Activated naive CD8-positive, alpha-beta T cell treated with anti-CD3 and anti-CD28 coated beads for 36 hours (primary cell): ENCODE data around the gene VARS1. TPM values are rescaled to one million over a fixed set of nuclear protein-coding genes. Genes with fewer than 3 reads are reported as not detected.

Experiments
- DNase-seq: peaks from one replicate; pipeline ENCODE4 v3.0.0; 2021
- H3K27ac Mint-ChIP-seq: one replicate; pipeline ENCODE4 v1.8.0; 2022; ENCODE audit warnings: mild to moderate bottlenecking, moderate library complexity, mixed read lengths
- H3K27me3 Mint-ChIP-seq: one replicate; pipeline ENCODE4 v1.8.0; 2022; ENCODE audit warnings: mild to moderate bottlenecking, mixed read lengths
- H3K36me3 Mint-ChIP-seq: one replicate; pipeline ENCODE4 v1.8.0; 2021; ENCODE audit warnings: mild to moderate bottlenecking, mixed read lengths
- H3K4me1 Mint-ChIP-seq: one replicate; pipeline ENCODE4 v1.8.0; 2021; ENCODE audit warnings: mixed read lengths
- H3K4me3 Mint-ChIP-seq: one replicate; pipeline ENCODE4 v1.8.0; 2022; ENCODE audit warnings: mild to moderate bottlenecking, moderate library complexity, mixed read lengths
- H3K9me3 Mint-ChIP-seq: one replicate; pipeline ENCODE4 v1.8.0; 2022; ENCODE audit warnings: mixed read lengths
- total RNA-seq, 2 experiments: library from RNA; stranded (reverse); gene quantifications; one replicate each; pipeline ENCODE4 v1.2.3, GENCODE V29; 2021

Gene VARS1
- total RNA-seq, 2 experiments from 2014 or later, result 176 to 181 TPM

GRCh38 chr6:31785475-31785874 lies 10.1 kb downstream of the VARS1 start:
- Mint-ChIP-seq H3K27me3 (no peaks in the 10 kb centered on the region), H3K27ac (no peak overlapping the region), H3K4me1 (peaks cover 3% of the 10 kb centered on the region), H3K36me3 (peaks cover 38% of the 10 kb centered on the region), H3K9me3 (no peaks in the 10 kb centered on the region), H3K4me3 (no peak overlapping the region)
- DNase-seq, result no peak

GRCh38 chr6:31784098-31784925 lies 11.2 kb downstream of the VARS1 start:
- H3K27me3 Mint-ChIP-seq, result no peaks in the 10 kb centered on the region
- peaks cover 38% of the 10 kb centered on the region for H3K36me3 Mint-ChIP-seq
- no peaks in the 10 kb centered on the region for H3K9me3 Mint-ChIP-seq
- no peak for DNase-seq
- peaks cover 2% of the 10 kb centered on the region for H3K4me1 Mint-ChIP-seq
- H3K4me3 Mint-ChIP-seq, result no peak overlapping the region
- H3K27ac Mint-ChIP-seq, result peak overlapping the region; percentile 16

GRCh38 chr6:31782126-31782855 lies 13.3 kb downstream of the VARS1 start:
- Mint-ChIP-seq H3K36me3 (peaks cover 45% of the 10 kb centered on the region), H3K9me3 (no peaks in the 10 kb centered on the region), H3K4me1 (peaks cover 8% of the 10 kb centered on the region), H3K27me3 (no peaks in the 10 kb centered on the region), H3K27ac (no peak overlapping the region), H3K4me3 (no peak overlapping the region)
- DNase-seq, result no peak

- H3K27ac Mint-ChIP-seq, result no peak overlapping the region
- no peaks in the 10 kb centered on the region for H3K9me3 Mint-ChIP-seq
- peaks cover under 1% of the 10 kb centered on the region for H3K27me3 Mint-ChIP-seq
- peaks cover 16% of the 10 kb centered on the region for H3K4me1 Mint-ChIP-seq
- H3K4me3 Mint-ChIP-seq, result no peak overlapping the region
- peaks cover 43% of the 10 kb centered on the region for H3K36me3 Mint-ChIP-seq
- DNase-seq, result no peak
These were observed 14.1 kb downstream of the VARS1 start for GRCh38 chr6:31781244-31782125.

- Mint-ChIP-seq H3K27ac (no peak overlapping the region), H3K4me3 (no peak overlapping the region), H3K4me1 (peaks cover 20% of the 10 kb centered on the region), H3K36me3 (peaks cover 39% of the 10 kb centered on the region), H3K27me3 (peaks cover 3% of the 10 kb centered on the region), H3K9me3 (no peaks in the 10 kb centered on the region)
- DNase-seq, result no peak
These were observed 14.9 kb downstream of the VARS1 start for GRCh38 chr6:31780507-31781243.

- Mint-ChIP-seq H3K27ac (no peak overlapping the region), H3K27me3 (peaks cover 6% of the 10 kb centered on the region), H3K4me1 (peaks cover 25% of the 10 kb centered on the region), H3K9me3 (no peaks in the 10 kb centered on the region), H3K36me3 (peaks cover 39% of the 10 kb centered on the region), H3K4me3 (no peak overlapping the region)
- DNase-seq, result no peak
These were observed 15.6 kb downstream of the VARS1 start for GRCh38 chr6:31779908-31780307.

- Mint-ChIP-seq H3K9me3 (no peaks in the 10 kb centered on the region), H3K4me3 (no peak overlapping the region), H3K27ac (no peak overlapping the region), H3K36me3 (peaks cover 33% of the 10 kb centered on the region), H3K4me1 (peaks cover 25% of the 10 kb centered on the region), H3K27me3 (peaks cover 6% of the 10 kb centered on the region)
- DNase-seq, result no peak
These were observed 16.3 kb downstream of the VARS1 start for GRCh38 chr6:31778999-31779885.

GRCh38 chr6:31778193-31778592 lies 17.4 kb downstream of the VARS1 start:
- H3K4me3 Mint-ChIP-seq, result no peak overlapping the region
- no peaks in the 10 kb centered on the region for H3K9me3 Mint-ChIP-seq
- no peak for DNase-seq
- H3K27me3 Mint-ChIP-seq, result peaks cover 6% of the 10 kb centered on the region
- H3K27ac Mint-ChIP-seq, result no peak overlapping the region
- H3K4me1 Mint-ChIP-seq, result peaks cover 23% of the 10 kb centered on the region
- peaks cover 29% of the 10 kb centered on the region for H3K36me3 Mint-ChIP-seq

- no peak overlapping the region for H3K4me3 Mint-ChIP-seq
- no peak overlapping the region for H3K27ac Mint-ChIP-seq
- no peak for DNase-seq
- H3K36me3 Mint-ChIP-seq, result peaks cover 29% of the 10 kb centered on the region
- H3K4me1 Mint-ChIP-seq, result peaks cover 26% of the 10 kb centered on the region
- H3K27me3 Mint-ChIP-seq, result peaks cover 6% of the 10 kb centered on the region
- H3K9me3 Mint-ChIP-seq, result no peaks in the 10 kb centered on the region
These were observed 17.9 kb downstream of the VARS1 start for GRCh38 chr6:31777667-31778050.

- H3K36me3 Mint-ChIP-seq, result peaks cover 25% of the 10 kb centered on the region
- H3K27me3 Mint-ChIP-seq, result peaks cover 6% of the 10 kb centered on the region
- peak within 1 kb of the TSS; percentile 40 for H3K4me3 Mint-ChIP-seq
- DNase-seq, result peak; percentile 88
- peak within 1 kb of the TSS; percentile 51 for H3K27ac Mint-ChIP-seq
- peaks cover 29% of the 10 kb centered on the region for H3K4me1 Mint-ChIP-seq
- H3K9me3 Mint-ChIP-seq, result no peaks in the 10 kb centered on the region
These were observed 18.4 kb downstream of the VARS1 start, which contains the start of gene VWA7 for GRCh38 chr6:31776989-31777666. VWA7 (minus strand) TSS chr6:31777328; CDS start chr6:31776779, 549 bp downstream.

- H3K27me3 Mint-ChIP-seq, result peaks cover 6% of the 10 kb centered on the region
- peak overlapping the region; percentile 40 for H3K4me3 Mint-ChIP-seq
- H3K9me3 Mint-ChIP-seq, result peaks cover under 1% of the 10 kb centered on the region
- H3K27ac Mint-ChIP-seq, result peak overlapping the region; percentile 51
- peaks cover 25% of the 10 kb centered on the region for H3K36me3 Mint-ChIP-seq
- no peak for DNase-seq
- peaks cover 31% of the 10 kb centered on the region for H3K4me1 Mint-ChIP-seq
These were observed 19.0 kb downstream of the VARS1 start for GRCh38 chr6:31776485-31776988.

GRCh38 chr6:31775633-31776484 lies 19.7 kb downstream of the VARS1 start:
- Mint-ChIP-seq H3K36me3 (peaks cover 25% of the 10 kb centered on the region), H3K9me3 (peaks cover 2% of the 10 kb centered on the region), H3K27ac (peak overlapping the region; percentile 51), H3K4me3 (no peak overlapping the region), H3K4me1 (peaks cover 37% of the 10 kb centered on the region), H3K27me3 (peaks cover 6% of the 10 kb centered on the region)
- DNase-seq, result no peak
